HepG2 (cell line): ENCODE measurements around the gene TSC1. TPM values are rescaled to one million over a fixed set of nuclear protein-coding genes. Genes with fewer than 3 reads are reported as not detected.
A peak's percentile ranks its signal among the peaks of the same experiment; 100 is the strongest.

Experiments used
- ARNT ChIP-seq: fragments of 450-650 bp; IDR thresholded peaks from 2 replicates; pipeline ENCODE4 v1.6.1; 2017
- ATM ChIP-seq: fragments of 450-650 bp; IDR thresholded peaks from 2 replicates; pipeline ENCODE4 v1.7.1; 2017; ENCODE audit warnings: mild to moderate bottlenecking, borderline replicate concordance
- CHCHD3 ChIP-seq: sonication (generic); formaldehyde crosslinking; IDR thresholded peaks from 2 replicates; pipeline ENCODE4 v1.8.0; 2022; ENCODE audit warnings: mild to moderate bottlenecking, missing genetic modification reagents, moderate library complexity
- EP300 ChIP-seq, 3 experiments: sonication (generic) in 1 of 3; formaldehyde crosslinking in 1 of 3; IDR thresholded peaks; 2 replicates each; pipeline versions ENCODE4 v1.5.1 to v1.6.1; 2011 to 2020; ENCODE audit warnings: low read depth in 2 of 3, low read length in 2 of 3, borderline replicate concordance in 1 of 3, improper control_type of control experiment in 1 of 3, mild to moderate bottlenecking in 1 of 3, missing genetic modification reagents in 1 of 3, moderate library complexity in 1 of 3
- HMGXB3 ChIP-seq: sonication (generic); formaldehyde crosslinking; IDR thresholded peaks from 2 replicates; pipeline ENCODE4 v1.4.0; 2020; ENCODE audit warnings: missing genetic modification reagents, borderline replicate concordance
- HNRNPLL ChIP-seq: fragments of 200-400 bp; formaldehyde crosslinking; IDR thresholded peaks from 2 replicates; pipeline ENCODE4 v1.6.1; 2017; ENCODE audit warnings: mild to moderate bottlenecking, low read depth, low read length; ENCODE audit not compliant: poor library complexity, severe bottlenecking
- PCBP2 ChIP-seq: fragments of 200-400 bp; formaldehyde crosslinking; optimal IDR thresholded peaks from 2 replicates; pipeline ENCODE3; 2018; ENCODE audit warnings: low read length, low read depth; ENCODE audit not compliant: poor library complexity, severe bottlenecking
- SALL1 ChIP-seq: sonication (generic); formaldehyde crosslinking; IDR thresholded peaks from 2 replicates; pipeline ENCODE4 v1.8.0; 2022; ENCODE audit warnings: mild to moderate bottlenecking, missing genetic modification reagents
- ZNF12 ChIP-seq: sonication (generic); formaldehyde crosslinking; IDR thresholded peaks from 2 replicates; pipeline ENCODE4 v1.5.0; 2020; ENCODE audit warnings: missing genetic modification reagents
- ZNF235 ChIP-seq: sonication (generic); formaldehyde crosslinking; IDR thresholded peaks from 2 replicates; pipeline ENCODE4 v1.8.1; 2023; ENCODE audit warnings: mild to moderate bottlenecking, missing genetic modification reagents, borderline replicate concordance
- ZNF605 ChIP-seq: sonication (generic); formaldehyde crosslinking; IDR thresholded peaks from 2 replicates; pipeline ENCODE4 v1.8.0; 2022; ENCODE audit warnings: mild to moderate bottlenecking, missing genetic modification reagents
- ZSCAN25 ChIP-seq: sonication (generic); formaldehyde crosslinking; IDR thresholded peaks from 2 replicates; pipeline ENCODE4 v1.8.0; 2022; ENCODE audit warnings: mild to moderate bottlenecking, missing genetic modification reagents
- polyA plus RNA-seq, 8 experiments: library from polyadenylated mRNA; depleted of rRNA in 3 of 8; stranded (reverse) in 7 of 8; unstranded in 1 of 8; fragments of >200 nt; fragmentation: Illumina TruSeq in 4 of 8; extraction: Trizol in 4 of 8; gene quantifications; 2 replicates each; pipeline versions ENCODE4 v1.2.1 to v1.2.3, GENCODE V29; 2011 to 2016; ENCODE audit warnings: low read depth in 4 of 8, missing spikeins in 1 of 8, mixed read lengths in 1 of 8; ENCODE audit not compliant: insufficient read depth in 1 of 8
- total RNA-seq, 5 experiments: library from RNA; depleted of rRNA; stranded (reverse); fragments of >200 nt; fragmentation: Illumina TruSeq; extraction: Trizol; gene quantifications; 2 replicates each; pipeline ENCODE4 v1.2.3, GENCODE V29; 2016; ENCODE audit warnings: low read depth in 1 of 5
- TF ChIP-seq, protein P1 (sequence below): sonication (generic); formaldehyde crosslinking; conservative IDR thresholded peaks from 2 replicates; pipeline ENCODE4 v1.8.0; 2022; ENCODE audit warnings: mild to moderate bottlenecking, moderate library complexity, missing genetic modification reagents
- TF ChIP-seq, protein P2 (sequence below): sonication (generic); formaldehyde crosslinking; IDR thresholded peaks from 2 replicates; pipeline ENCODE4 v1.5.0; 2020; ENCODE audit warnings: missing genetic modification reagents
- TF ChIP-seq, protein P3 (sequence below): fragments of 450-650 bp; IDR thresholded peaks from 2 replicates; pipeline ENCODE4 v1.6.1; 2016

Gene TSC1
- total and polyA plus RNA-seq, 2 of the 13 experiments (the other 11 are each of a cell fraction or from before 2014, with no cell fraction given), result 31.6 to 66.1 TPM

DNA sequence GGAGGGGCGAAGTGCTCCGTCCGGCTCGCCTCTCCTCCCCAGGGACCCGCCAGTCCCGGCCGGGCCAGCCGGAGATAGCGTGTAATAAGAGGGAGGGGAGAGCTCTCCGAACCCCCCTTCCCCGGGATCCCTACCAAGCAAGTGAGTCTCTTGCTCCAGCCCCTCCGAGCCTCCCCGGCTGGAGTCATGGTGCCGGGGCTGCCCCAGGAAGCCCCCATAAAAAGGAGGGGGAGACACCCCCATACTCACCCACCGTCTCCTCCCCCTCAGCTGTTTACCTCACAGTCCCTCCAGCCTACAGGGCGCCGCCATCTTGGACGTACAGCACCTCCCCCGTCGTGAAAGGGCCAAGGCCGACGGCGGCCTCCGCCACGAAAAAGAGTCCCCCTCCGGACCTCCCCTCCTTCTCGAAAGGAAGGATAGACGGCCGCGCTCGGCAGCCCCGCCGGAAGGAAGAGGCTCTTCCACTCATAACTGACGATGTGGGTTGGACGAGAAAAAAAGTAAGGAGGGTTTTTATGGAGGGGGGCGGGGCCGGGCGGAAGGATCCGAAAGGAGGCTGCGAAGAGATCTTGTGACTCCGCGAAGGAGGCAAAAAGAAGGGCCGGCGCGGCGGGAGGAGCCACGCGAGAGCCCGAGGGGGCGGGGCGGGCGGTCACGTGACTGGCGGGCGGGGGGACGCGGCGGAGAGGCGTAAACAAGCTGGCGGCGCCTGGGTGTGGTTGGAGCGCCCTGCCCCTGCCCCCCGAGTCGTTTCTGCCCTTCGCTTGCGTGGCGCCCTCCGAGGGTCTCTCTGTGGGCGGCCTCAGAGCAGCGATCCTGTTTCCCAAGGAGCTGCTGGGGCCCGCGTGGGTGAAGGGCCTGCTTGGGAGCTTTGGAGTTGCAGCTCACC lies at the start of gene TSC1 (continued):
- TF ChIP-seq EP300 (IDR thresholded peaks at IDR 0.05; ENCODE audit: low read depth in 2 of 2, low read length in 2 of 2), result peak in 1 of 2 experiments; percentile 64; a peak in 1 of 4 replicates
- TF ChIP-seq EP300 (CRISPR knock-in tag; IDR thresholded peaks at IDR 0.05; ENCODE audit: borderline replicate concordance), result peak; percentile 61
- no peak for TF ChIP-seq ATM
- TF ChIP-seq, protein P1, sequence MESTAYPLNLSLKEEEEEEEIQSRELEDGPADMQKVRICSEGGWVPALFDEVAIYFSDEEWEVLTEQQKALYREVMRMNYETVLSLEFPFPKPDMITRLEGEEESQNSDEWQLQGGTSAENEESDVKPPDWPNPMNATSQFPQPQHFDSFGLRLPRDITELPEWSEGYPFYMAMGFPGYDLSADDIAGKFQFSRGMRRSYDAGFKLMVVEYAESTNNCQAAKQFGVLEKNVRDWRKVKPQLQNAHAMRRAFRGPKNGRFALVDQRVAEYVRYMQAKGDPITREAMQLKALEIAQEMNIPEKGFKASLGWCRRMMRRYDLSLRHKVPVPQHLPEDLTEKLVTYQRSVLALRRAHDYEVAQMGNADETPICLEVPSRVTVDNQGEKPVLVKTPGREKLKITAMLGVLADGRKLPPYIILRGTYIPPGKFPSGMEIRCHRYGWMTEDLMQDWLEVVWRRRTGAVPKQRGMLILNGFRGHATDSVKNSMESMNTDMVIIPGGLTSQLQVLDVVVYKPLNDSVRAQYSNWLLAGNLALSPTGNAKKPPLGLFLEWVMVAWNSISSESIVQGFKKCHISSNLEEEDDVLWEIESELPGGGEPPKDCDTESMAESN (CRISPR knock-in tag), result peak; percentile 74; the same call in 1 of the 2 replicates
- no peak for TF ChIP-seq CHCHD3
- TF ChIP-seq ZNF605 (CRISPR knock-in tag), result no peak; the same call in 1 of the 2 replicates
- peak; percentile 76 for TF ChIP-seq SALL1
- TF ChIP-seq ZNF235 (CRISPR knock-in tag), result no peak
- no peak for TF ChIP-seq ARNT
- TF ChIP-seq HMGXB3 (CRISPR knock-in tag), result 0 out of 2 replicates have a peak, but pooled peaks have one; percentile 71
- peak; percentile 73 for TF ChIP-seq HNRNPLL
- no peak for TF ChIP-seq PCBP2
- TF ChIP-seq ZNF12 (CRISPR knock-in tag), result no peak
- TF ChIP-seq, protein P2, sequence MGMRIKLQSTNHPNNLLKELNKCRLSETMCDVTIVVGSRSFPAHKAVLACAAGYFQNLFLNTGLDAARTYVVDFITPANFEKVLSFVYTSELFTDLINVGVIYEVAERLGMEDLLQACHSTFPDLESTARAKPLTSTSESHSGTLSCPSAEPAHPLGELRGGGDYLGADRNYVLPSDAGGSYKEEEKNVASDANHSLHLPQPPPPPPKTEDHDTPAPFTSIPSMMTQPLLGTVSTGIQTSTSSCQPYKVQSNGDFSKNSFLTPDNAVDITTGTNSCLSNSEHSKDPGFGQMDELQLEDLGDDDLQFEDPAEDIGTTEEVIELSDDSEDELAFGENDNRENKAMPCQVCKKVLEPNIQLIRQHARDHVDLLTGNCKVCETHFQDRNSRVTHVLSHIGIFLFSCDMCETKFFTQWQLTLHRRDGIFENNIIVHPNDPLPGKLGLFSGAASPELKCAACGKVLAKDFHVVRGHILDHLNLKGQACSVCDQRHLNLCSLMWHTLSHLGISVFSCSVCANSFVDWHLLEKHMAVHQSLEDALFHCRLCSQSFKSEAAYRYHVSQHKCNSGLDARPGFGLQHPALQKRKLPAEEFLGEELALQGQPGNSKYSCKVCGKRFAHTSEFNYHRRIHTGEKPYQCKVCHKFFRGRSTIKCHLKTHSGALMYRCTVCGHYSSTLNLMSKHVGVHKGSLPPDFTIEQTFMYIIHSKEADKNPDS (CRISPR knock-in tag), result no peak
- no peak for TF ChIP-seq ZSCAN25 (CRISPR knock-in tag)
- TF ChIP-seq, protein P3, sequence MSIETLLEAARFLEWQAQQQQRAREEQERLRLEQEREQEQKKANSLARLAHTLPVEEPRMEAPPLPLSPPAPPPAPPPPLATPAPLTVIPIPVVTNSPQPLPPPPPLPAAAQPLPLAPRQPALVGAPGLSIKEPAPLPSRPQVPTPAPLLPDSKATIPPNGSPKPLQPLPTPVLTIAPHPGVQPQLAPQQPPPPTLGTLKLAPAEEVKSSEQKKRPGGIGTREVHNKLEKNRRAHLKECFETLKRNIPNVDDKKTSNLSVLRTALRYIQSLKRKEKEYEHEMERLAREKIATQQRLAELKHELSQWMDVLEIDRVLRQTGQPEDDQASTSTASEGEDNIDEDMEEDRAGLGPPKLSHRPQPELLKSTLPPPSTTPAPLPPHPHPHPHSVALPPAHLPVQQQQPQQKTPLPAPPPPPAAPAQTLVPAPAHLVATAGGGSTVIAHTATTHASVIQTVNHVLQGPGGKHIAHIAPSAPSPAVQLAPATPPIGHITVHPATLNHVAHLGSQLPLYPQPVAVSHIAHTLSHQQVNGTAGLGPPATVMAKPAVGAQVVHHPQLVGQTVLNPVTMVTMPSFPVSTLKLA, result peak; percentile 24; the same call in 1 of the 2 replicates
